ENCODE results near the gene CROCC. TPM values are rescaled to one million over a fixed set of nuclear protein-coding genes. Genes with fewer than 3 reads are reported as not detected.

The CROCC gene
- total RNA-seq, 1 donor from 2014 or later = 52.6 TPM

- no peak for TF ChIP-seq CTCF (conservative IDR thresholded peaks at IDR 0.05)
- Mint-ChIP-seq H3K27ac (ENCODE audit: unreplicated experiment) (no peak overlapping the region), H3K4me1 (peaks cover 8% of the 10 kb centered on the region), H3K27me3 (ENCODE audit: low read depth) (no peaks in the 10 kb centered on the region), H3K9me3 (no peaks in the 10 kb centered on the region), H3K36me3 (ENCODE audit: low read depth) (no peaks in the 10 kb centered on the region), H3K4me3 (no peak overlapping the region)
- no peak for DNase-seq (ENCODE audit: low read depth, low spot score)
These were observed 45.4 kb downstream of the CROCC start for GRCh38 chr1:16967095-16967575.

- no peaks in the 10 kb centered on the region for H3K9me3 Mint-ChIP-seq
- H3K36me3 Mint-ChIP-seq (ENCODE audit: low read depth) = no peaks in the 10 kb centered on the region
- no peak overlapping the region for H3K4me3 Mint-ChIP-seq
- no peak overlapping the region for H3K27ac Mint-ChIP-seq (ENCODE audit: unreplicated experiment)
- no peak for TF ChIP-seq CTCF (conservative IDR thresholded peaks at IDR 0.05)
- H3K4me1 Mint-ChIP-seq = peaks cover 17% of the 10 kb centered on the region
- DNase-seq (ENCODE audit: low read depth, low spot score) = no peak
- no peaks in the 10 kb centered on the region for H3K27me3 Mint-ChIP-seq (ENCODE audit: low read depth)
These were observed 46.2 kb downstream of the CROCC start for GRCh38 chr1:16967962-16968361.

DNA sequence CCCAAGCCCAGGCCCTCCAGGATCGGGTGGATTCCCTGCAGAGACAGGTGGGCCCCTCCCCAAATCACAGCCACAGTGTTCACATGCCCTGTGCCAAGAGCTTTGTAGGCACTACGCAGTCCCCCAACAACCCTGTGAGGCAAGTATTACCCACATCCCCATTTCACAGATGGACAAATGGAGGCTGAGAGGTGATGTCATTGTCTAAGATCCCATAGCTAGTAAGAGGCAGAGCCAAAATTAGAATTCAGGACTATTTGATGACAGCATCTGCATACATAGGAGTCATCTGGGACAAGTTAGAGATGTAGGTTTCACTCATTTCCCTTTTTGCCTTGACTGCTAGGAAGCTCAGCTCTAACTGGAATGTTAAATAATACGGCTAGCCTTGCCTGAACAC is 46.6 kb downstream of the CROCC start:
- Mint-ChIP-seq H3K27ac (ENCODE audit: unreplicated experiment) (no peak overlapping the region), H3K4me3 (no peak overlapping the region), H3K4me1 (peaks cover 21% of the 10 kb centered on the region), H3K9me3 (no peaks in the 10 kb centered on the region), H3K27me3 (ENCODE audit: low read depth) (no peaks in the 10 kb centered on the region), H3K36me3 (ENCODE audit: low read depth) (no peaks in the 10 kb centered on the region)
- no peak for TF ChIP-seq CTCF (conservative IDR thresholded peaks at IDR 0.05)
- no peak for DNase-seq (ENCODE audit: low read depth, low spot score)

GRCh38 chr1:16969057-16969611 is 47.4 kb downstream of the CROCC start:
- peaks cover 23% of the 10 kb centered on the region for H3K4me1 Mint-ChIP-seq
- H3K27ac Mint-ChIP-seq (ENCODE audit: unreplicated experiment) = peak overlapping the region; percentile 50
- no peak for DNase-seq (ENCODE audit: low read depth, low spot score)
- no peaks in the 10 kb centered on the region for H3K27me3 Mint-ChIP-seq (ENCODE audit: low read depth)
- H3K9me3 Mint-ChIP-seq = no peaks in the 10 kb centered on the region
- TF ChIP-seq CTCF (conservative IDR thresholded peaks at IDR 0.05) = no peak
- peak overlapping the region; percentile 31 for H3K4me3 Mint-ChIP-seq
- no peaks in the 10 kb centered on the region for H3K36me3 Mint-ChIP-seq (ENCODE audit: low read depth)

DNA sequence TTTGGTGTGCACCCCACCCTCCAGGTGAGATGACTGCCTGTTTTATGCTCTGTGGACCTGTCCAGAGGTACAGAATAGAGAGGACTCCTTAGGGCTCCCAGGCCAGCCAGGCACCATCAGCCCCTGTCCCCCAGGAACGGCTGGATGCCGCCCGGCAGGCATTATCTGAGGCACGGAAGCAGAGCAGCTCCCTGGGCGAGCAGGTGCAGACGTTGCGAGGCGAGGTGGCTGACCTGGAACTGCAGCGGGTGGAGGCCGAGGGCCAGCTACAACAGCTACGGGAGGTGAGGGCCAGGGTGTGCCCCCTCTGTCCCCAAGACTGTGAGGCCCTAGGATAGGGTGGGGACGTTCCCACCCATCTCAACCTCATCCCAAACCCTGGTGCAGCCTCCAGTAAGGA is 47.9 kb downstream of the CROCC start:
- no peaks in the 10 kb centered on the region for H3K36me3 Mint-ChIP-seq (ENCODE audit: low read depth)
- H3K4me3 Mint-ChIP-seq = peak overlapping the region; percentile 31
- no peak for DNase-seq (ENCODE audit: low read depth, low spot score)
- no peaks in the 10 kb centered on the region for H3K27me3 Mint-ChIP-seq (ENCODE audit: low read depth)
- H3K9me3 Mint-ChIP-seq = no peaks in the 10 kb centered on the region
- H3K27ac Mint-ChIP-seq (ENCODE audit: unreplicated experiment) = no peak overlapping the region
- peaks cover 23% of the 10 kb centered on the region for H3K4me1 Mint-ChIP-seq
- no peak for TF ChIP-seq CTCF (conservative IDR thresholded peaks at IDR 0.05)
